A549 (cell line): Measurements from ENCODE around the gene EBF4. TPM values are rescaled to one million over a fixed set of nuclear protein-coding genes. Genes with fewer than 3 reads are reported as not detected.

ENCODE experiments used
- ATAC-seq, 2 experiments: fragments of 200-7000 bp in 1 of 2; fragments of >200 bp in 1 of 2; cut with Nextera tagmentation in 1 of 2; cut with Tn5 transposase in 1 of 2; 3 replicates each; pipeline versions ENCODE4 v1.8.0 to v1.9.1; 2018 to 2020; ENCODE audit warnings: mild to moderate bottlenecking in 1 of 2, moderate library complexity in 1 of 2
- CTCF ChIA-PET: fragments of 300-600 bp; sonication (Branson Sonifier 250); formaldehyde crosslinking; extraction: SDS; loops from one replicate; lab custom pipeline; 2021; ENCODE audit warnings: antibody characterized with exemption, inconsistent platforms; lab: Yijun Ruan, JAX
- POLR2A ChIA-PET: fragments of 350-600 bp; formaldehyde crosslinking; extraction: SDS; loops from one replicate; lab custom pipeline; 2021; ENCODE audit warnings: antibody characterized with exemption, inconsistent platforms; lab: Yijun Ruan, JAX
- DNase-seq, 2 experiments: peaks; one replicate each; pipeline versions ENCODE4 v3.0.0 to v3.0.0-alpha.2; 2011 to 2016; ENCODE audit warnings: low read depth in 1 of 2, low spot score in 1 of 2
- FAIRE-seq: peaks from 2 replicates; lab custom pipeline; 2011; peaks lifted over from hg19 to GRCh38; lab: Jason Lieb, UNC
- H3K27ac ChIP-seq, 2 experiments: fragments of >200 bp; sonication (Bioruptor Twin); formaldehyde crosslinking; 3 replicates each; pipeline ENCODE4 v1.5.1; 2016 to 2017
- H3K4me1 ChIP-seq: fragments of >200 bp; sonication (Bioruptor Twin); formaldehyde crosslinking; 3 replicates; pipeline ENCODE4 v1.6.1; 2016
- H3K4me2 ChIP-seq: fragments of >200 bp; sonication (Bioruptor Twin); formaldehyde crosslinking; 3 replicates; pipeline ENCODE4 v1.6.1; 2016
- H3K4me3 ChIP-seq: fragments of >200 bp; sonication (Bioruptor Twin); formaldehyde crosslinking; 3 replicates; pipeline ENCODE4 v1.5.1; 2016
- H3K9me3 ChIP-seq: fragments of >200 bp; sonication (Bioruptor Twin); formaldehyde crosslinking; 3 replicates; pipeline ENCODE4 v1.6.1; 2016
- BHLHE40 ChIP-seq: IDR thresholded peaks from 2 replicates; pipeline ENCODE4 v1.6.1; 2012; ENCODE audit warnings: low read depth, low read length, inconsistent platforms
- CBX8 ChIP-seq: fragments of 200-600 bp; sonication (generic); IDR thresholded peaks from 2 replicates; pipeline ENCODE4 v1.6.1; 2016
- CEBPB ChIP-seq, 2 experiments: fragments of >200 bp in 1 of 2; sonication (Bioruptor Twin) in 1 of 2; formaldehyde crosslinking in 1 of 2; IDR thresholded peaks; 2 replicates each; pipeline ENCODE4 v1.6.1; 2012 to 2016
- E2F6 ChIP-seq: IDR thresholded peaks from 2 replicates; pipeline ENCODE4 v1.6.1; 2012; ENCODE audit warnings: low read depth, borderline replicate concordance
- FOXS1 ChIP-seq: fragments of 250-450 bp; sonication (Bioruptor Pico); IDR thresholded peaks from 2 replicates; pipeline ENCODE4 v1.5.0; 2020; ENCODE audit warnings: mild to moderate bottlenecking, moderate library complexity
- JUNB ChIP-seq: fragments of >200 bp; sonication (Bioruptor Twin); formaldehyde crosslinking; IDR thresholded peaks from 2 replicates; pipeline ENCODE4 v1.6.1; 2016
- KDM5A ChIP-seq: fragments of 200-600 bp; sonication (generic); IDR thresholded peaks from 2 replicates; pipeline ENCODE4 v1.6.1; 2016; ENCODE audit warnings: antibody characterized with exemption, mild to moderate bottlenecking
- MAFK ChIP-seq: fragments of 450-650 bp; IDR thresholded peaks from 2 replicates; pipeline ENCODE4 v1.6.1; 2014; ENCODE audit not compliant: partially characterized antibody
- MYC ChIP-seq: IDR thresholded peaks from 2 replicates; pipeline ENCODE4 v1.6.1; 2012; ENCODE audit warnings: mild to moderate bottlenecking, inconsistent platforms, low read length, improper control_type of control experiment, borderline replicate concordance
- POLR2A ChIP-seq: IDR thresholded peaks from 2 replicates; pipeline ENCODE4 v1.6.1; 2012; ENCODE audit warnings: mild to moderate bottlenecking, low read length
- POLR2AphosphoS2 ChIP-seq: conservative IDR thresholded peaks from 2 replicates; pipeline ENCODE4 v1.6.1; 2012; ENCODE audit warnings: low read length, improper control_type of control experiment, inconsistent platforms
- RAD21 ChIP-seq, 2 experiments: fragments of >200 bp in 1 of 2; sonication (Bioruptor Twin) in 1 of 2; formaldehyde crosslinking in 1 of 2; IDR thresholded peaks in 1 of 2; conservative IDR thresholded peaks in 1 of 2; 2 replicates in 1 of 2; 3 replicates in 1 of 2; pipeline ENCODE4 v1.6.1; 2012 to 2018; ENCODE audit warnings: inconsistent platforms in 1 of 2
- RCOR1 ChIP-seq: fragments of 150-350 bp; IDR thresholded peaks from 2 replicates; pipeline ENCODE4 v1.6.1; 2014; ENCODE audit warnings: antibody characterized with exemption, low read length, low read depth
- SMC3 ChIP-seq: fragments of >200 bp; sonication (Bioruptor Twin); formaldehyde crosslinking; IDR thresholded peaks from 3 replicates; pipeline ENCODE4 v1.6.1; 2018; ENCODE audit warnings: inconsistent platforms
- ZFP36 ChIP-seq: fragments of 450-650 bp; IDR thresholded peaks from 2 replicates; pipeline ENCODE4 v1.6.1; 2014; ENCODE audit warnings: borderline replicate concordance; ENCODE audit not compliant: partially characterized antibody
- WGBS: methylation state at CpG from one replicate; pipeline ENCODE4 v1.1.6; 2017; ENCODE audit errors: missing lambda C conversion rate; 5-methylcytosine and 5-hydroxymethylcytosine counted together
- polyA plus RNA-seq, 4 experiments: library from polyadenylated mRNA; depleted of rRNA in 3 of 4; stranded (reverse); fragments of >200 nt; fragmentation: RNase III in 1 of 4; extraction: RNeasy Plus Mini Kit Qiagen cat#74134 plus additional on column Dnase treatment in 1 of 4; gene quantifications; 2 replicates in 3 of 4; 3 replicates in 1 of 4; pipeline ENCODE4 v1.2.3, GENCODE V29; 2011 to 2017
- TF ChIP-seq, protein P1 (sequence below): fragments of >200 bp; sonication (Bioruptor Twin); formaldehyde crosslinking; IDR thresholded peaks from 3 replicates; pipeline ENCODE4 v1.5.1; 2016
- TF ChIP-seq, protein P2 (sequence below): fragments of 150-350 bp; IDR thresholded peaks from 2 replicates; pipeline ENCODE4 v1.6.1; 2014; ENCODE audit warnings: low read depth, mild to moderate bottlenecking, low read length
- TF ChIP-seq, protein P3 (sequence below): IDR thresholded peaks from 2 replicates; pipeline ENCODE4 v1.6.1; 2012
- TF ChIP-seq, protein P4 (sequence below): fragments of 450-650 bp; IDR thresholded peaks from 2 replicates; pipeline ENCODE4 v1.6.1; 2014; ENCODE audit warnings: antibody characterized with exemption
- TF ChIP-seq, protein P5 (sequence below): fragments of 250-450 bp; sonication (Bioruptor Pico); IDR thresholded peaks from 2 replicates; pipeline ENCODE4 v1.5.0; 2021; ENCODE audit warnings: mild to moderate bottlenecking, moderate library complexity, borderline replicate concordance

EBF4 gene
- polyA plus RNA-seq, 2 of the 4 experiments (the other 2 are of a cell fraction) = 2.2 to 3.2 TPM

- DNase-seq = peak in 1 of 2 experiments; percentile 43
- no peak overlapping the region for H3K27ac ChIP-seq
- TF ChIP-seq POLR2AphosphoS2 (no peak), RAD21 (conservative IDR thresholded peaks at IDR 0.05 in 1 of 2, IDR thresholded peaks at IDR 0.05 in 1 of 2) (peak; percentile 54 to 69), RCOR1 (no peak), BHLHE40 (no peak), SMC3 (peak; percentile 47)
- TF ChIP-seq, protein P1, sequence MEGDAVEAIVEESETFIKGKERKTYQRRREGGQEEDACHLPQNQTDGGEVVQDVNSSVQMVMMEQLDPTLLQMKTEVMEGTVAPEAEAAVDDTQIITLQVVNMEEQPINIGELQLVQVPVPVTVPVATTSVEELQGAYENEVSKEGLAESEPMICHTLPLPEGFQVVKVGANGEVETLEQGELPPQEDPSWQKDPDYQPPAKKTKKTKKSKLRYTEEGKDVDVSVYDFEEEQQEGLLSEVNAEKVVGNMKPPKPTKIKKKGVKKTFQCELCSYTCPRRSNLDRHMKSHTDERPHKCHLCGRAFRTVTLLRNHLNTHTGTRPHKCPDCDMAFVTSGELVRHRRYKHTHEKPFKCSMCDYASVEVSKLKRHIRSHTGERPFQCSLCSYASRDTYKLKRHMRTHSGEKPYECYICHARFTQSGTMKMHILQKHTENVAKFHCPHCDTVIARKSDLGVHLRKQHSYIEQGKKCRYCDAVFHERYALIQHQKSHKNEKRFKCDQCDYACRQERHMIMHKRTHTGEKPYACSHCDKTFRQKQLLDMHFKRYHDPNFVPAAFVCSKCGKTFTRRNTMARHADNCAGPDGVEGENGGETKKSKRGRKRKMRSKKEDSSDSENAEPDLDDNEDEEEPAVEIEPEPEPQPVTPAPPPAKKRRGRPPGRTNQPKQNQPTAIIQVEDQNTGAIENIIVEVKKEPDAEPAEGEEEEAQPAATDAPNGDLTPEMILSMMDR = peak; percentile 60
- TF ChIP-seq, protein P2, sequence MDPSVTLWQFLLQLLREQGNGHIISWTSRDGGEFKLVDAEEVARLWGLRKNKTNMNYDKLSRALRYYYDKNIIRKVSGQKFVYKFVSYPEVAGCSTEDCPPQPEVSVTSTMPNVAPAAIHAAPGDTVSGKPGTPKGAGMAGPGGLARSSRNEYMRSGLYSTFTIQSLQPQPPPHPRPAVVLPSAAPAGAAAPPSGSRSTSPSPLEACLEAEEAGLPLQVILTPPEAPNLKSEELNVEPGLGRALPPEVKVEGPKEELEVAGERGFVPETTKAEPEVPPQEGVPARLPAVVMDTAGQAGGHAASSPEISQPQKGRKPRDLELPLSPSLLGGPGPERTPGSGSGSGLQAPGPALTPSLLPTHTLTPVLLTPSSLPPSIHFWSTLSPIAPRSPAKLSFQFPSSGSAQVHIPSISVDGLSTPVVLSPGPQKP = no peak
- TF ChIP-seq, protein P3, sequence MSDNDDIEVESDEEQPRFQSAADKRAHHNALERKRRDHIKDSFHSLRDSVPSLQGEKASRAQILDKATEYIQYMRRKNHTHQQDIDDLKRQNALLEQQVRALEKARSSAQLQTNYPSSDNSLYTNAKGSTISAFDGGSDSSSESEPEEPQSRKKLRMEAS = no peak
- TF ChIP-seq, all 56 proteins: peak for 3
- POLR2A ChIA-PET = no interaction called here
- Histone ChIP-seq H3K4me3 (no peak overlapping the region), H3K4me2 (no peak overlapping the region), H3K4me1 (no peaks in the 10 kb centered on the region), H3K9me3 (peaks cover 9% of the 10 kb centered on the region)
- CTCF ChIA-PET = interaction anchor here (0.6 to 3.3 kb wide), 14 partner anchors 9 to 310 kb away, joined by 3 to 24 read pairs (median 4); no protein-coding TSS in a partner anchor
- FAIRE-seq (peak; percentile 78), ATAC-seq (peak; percentile 75 to 87)
- WGBS = 0% methylated on average over 3 of the region's 3 CpGs
These were observed 20.7 kb downstream of the EBF4 start for GRCh38 chr20:2713285-2713684.

GRCh38 chr20:2729251-2729713 lies 36.7 kb downstream of the EBF4 start:
- ChIA-PET POLR2A (no interaction called here), CTCF (interaction anchor here (1.2 to 5.8 kb wide), 7 partner anchors 10 to 54 kb away, joined by 3 to 21 read pairs (median 9); no protein-coding TSS in a partner anchor)
- Histone ChIP-seq H3K4me1 (no peaks in the 10 kb centered on the region), H3K27ac (no peak overlapping the region), H3K4me2 (no peak overlapping the region), H3K9me3 (peaks cover 37% of the 10 kb centered on the region), H3K4me3 (no peak overlapping the region)
- TF ChIP-seq FOXS1 (no peak), BHLHE40 (no peak), MAFK (no peak), MYC (no peak), ZFP36 (no peak), JUNB (no peak), KDM5A (no peak), CEBPB (IDR thresholded peaks at IDR 0.05) (no peak), E2F6 (no peak), CBX8 (no peak), POLR2A (no peak)
- TF ChIP-seq, protein P4, sequence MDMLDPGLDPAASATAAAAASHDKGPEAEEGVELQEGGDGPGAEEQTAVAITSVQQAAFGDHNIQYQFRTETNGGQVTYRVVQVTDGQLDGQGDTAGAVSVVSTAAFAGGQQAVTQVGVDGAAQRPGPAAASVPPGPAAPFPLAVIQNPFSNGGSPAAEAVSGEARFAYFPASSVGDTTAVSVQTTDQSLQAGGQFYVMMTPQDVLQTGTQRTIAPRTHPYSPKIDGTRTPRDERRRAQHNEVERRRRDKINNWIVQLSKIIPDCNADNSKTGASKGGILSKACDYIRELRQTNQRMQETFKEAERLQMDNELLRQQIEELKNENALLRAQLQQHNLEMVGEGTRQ = no peak
- TF ChIP-seq, protein P5, sequence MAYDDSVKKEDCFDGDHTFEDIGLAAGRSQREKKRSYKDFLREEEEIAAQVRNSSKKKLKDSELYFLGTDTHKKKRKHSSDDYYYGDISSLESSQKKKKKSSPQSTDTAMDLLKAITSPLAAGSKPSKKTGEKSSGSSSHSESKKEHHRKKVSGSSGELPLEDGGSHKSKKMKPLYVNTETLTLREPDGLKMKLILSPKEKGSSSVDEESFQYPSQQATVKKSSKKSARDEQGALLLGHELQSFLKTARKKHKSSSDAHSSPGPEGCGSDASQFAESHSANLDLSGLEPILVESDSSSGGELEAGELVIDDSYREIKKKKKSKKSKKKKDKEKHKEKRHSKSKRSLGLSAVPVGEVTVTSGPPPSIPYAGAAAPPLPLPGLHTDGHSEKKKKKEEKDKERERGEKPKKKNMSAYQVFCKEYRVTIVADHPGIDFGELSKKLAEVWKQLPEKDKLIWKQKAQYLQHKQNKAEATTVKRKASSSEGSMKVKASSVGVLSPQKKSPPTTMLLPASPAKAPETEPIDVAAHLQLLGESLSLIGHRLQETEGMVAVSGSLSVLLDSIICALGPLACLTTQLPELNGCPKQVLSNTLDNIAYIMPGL (CRISPR knock-in tag) = no peak
- TF ChIP-seq, protein P1 = no peak
- FAIRE-seq (no peak), DNase-seq (no peak), ATAC-seq (no peak)
- WGBS = 46% methylated on average over 6 of the region's 6 CpGs
